Body of pancreas (tissue), 4 donors: ENCODE results near the gene SETD1A. TPM values are rescaled to one million over a fixed set of nuclear protein-coding genes. Genes with fewer than 3 reads are reported as not detected.

Source experiments
- ATAC-seq: fragments of 150-250 bp; one replicate; pipeline ENCODE4 v1.9.1; 2016
- DNase-seq, 4 donors: peaks; one replicate each; pipeline ENCODE4 v3.0.0-alpha.2; 2019
- H3K27ac ChIP-seq, 4 donors: fragments of 200-600 bp; sonication (generic); 1 replicate in 3 of 4; 2 replicates in 1 of 4; pipeline versions ENCODE4 v1.5.1 to v1.6.1; 2016 to 2019; ENCODE audit warnings: mild to moderate bottlenecking in 1 of 4, mixed read lengths in 1 of 4, moderate library complexity in 1 of 4
- H3K27me3 ChIP-seq, 2 donors: fragments of 200-600 bp; sonication (generic); one replicate each; pipeline ENCODE4 v1.6.0; 2016; ENCODE audit warnings: mild to moderate bottlenecking in 1 of 2
- H3K36me3 ChIP-seq, 2 donors: fragments of 200-600 bp; sonication (generic); replicated peaks in 1 of 2; 2 replicates each; pipeline ENCODE4 v1.5.1; 2016; ENCODE audit warnings: low read depth in 2 of 2; ENCODE audit not compliant: insufficient read depth in 1 of 2
- H3K4me1 ChIP-seq: fragments of 200-600 bp; sonication (generic); one replicate; pipeline ENCODE4 v1.6.0; 2016
- H3K4me3 ChIP-seq, 2 donors: fragments of 200-600 bp; sonication (generic); 1 replicate in 1 of 2; 2 replicates in 1 of 2; pipeline ENCODE4 v1.5.1; 2016 to 2019
- H3K9me3 ChIP-seq, 3 donors: fragments of 200-600 bp; sonication (generic); 1 replicate in 2 of 3; 2 replicates in 1 of 3; pipeline ENCODE4 v1.5.1; 2016
- POLR2A ChIP-seq, 3 donors: fragments of 450-650 bp; IDR thresholded peaks; one replicate each; pipeline ENCODE4 v1.6.1; 2016; ENCODE audit warnings: antibody characterized with exemption in 3 of 3, mild to moderate bottlenecking in 2 of 3
- WGBS, 2 donors: methylation state at CpG; one replicate each; pipeline ENCODE4 v1.1.5; 2017; 5-methylcytosine and 5-hydroxymethylcytosine counted together
- intact Hi-C: fragments of 100-400 bp; cut with DNase I; formaldehyde crosslinking; loops from one replicate; pipeline ENCODE4 v1.15.1; 2023
- total RNA-seq, 2 donors: library from RNA; depleted of rRNA; stranded (reverse); fragments of >200 nt; gene quantifications; one replicate each; pipeline ENCODE4 v1.1.0, GENCODE V29; 2016
- TF ChIP-seq, protein P1 (sequence below), 7 experiments: fragments of 450-650 bp in 4 of 7; fragments of 200-600 bp in 3 of 7; sonication (generic) in 3 of 7; IDR thresholded peaks; one replicate each; pipeline ENCODE4 v1.5.1; 2016 to 2019; ENCODE audit warnings: antibody characterized with exemption in 7 of 7

Gene SETD1A
- total RNA-seq, 2 donors from 2014 or later: 4.7 to 10.9 TPM

DNA sequence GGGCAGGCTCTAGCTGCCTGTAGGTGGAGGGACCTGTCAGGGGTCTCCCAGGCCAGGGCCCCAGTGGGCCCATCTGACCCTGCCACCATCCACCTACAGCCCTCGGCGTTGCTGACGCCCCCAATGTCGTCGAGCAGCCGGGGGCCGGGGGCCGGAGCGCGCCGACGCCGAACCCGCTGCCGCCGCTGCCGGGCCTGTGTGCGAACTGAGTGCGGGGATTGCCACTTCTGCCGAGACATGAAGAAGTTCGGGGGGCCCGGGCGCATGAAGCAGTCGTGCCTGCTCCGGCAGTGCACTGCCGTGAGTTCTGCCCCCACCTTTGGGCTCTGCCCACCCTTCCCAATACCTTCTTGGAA lies 31.9 kb upstream of the SETD1A start:
- WGBS, 2 donors: 87 to 90% methylated on average over 3 to 26 of the region's 26 CpGs
- no peaks in the 10 kb centered on the region for H3K27me3 ChIP-seq
- ATAC-seq (no peak), DNase-seq (no peak)
- intact Hi-C loops: no loop called here
- H3K27ac ChIP-seq: no peak overlapping the region
- H3K4me3 ChIP-seq: no peak overlapping the region
- TF ChIP-seq, protein P1, sequence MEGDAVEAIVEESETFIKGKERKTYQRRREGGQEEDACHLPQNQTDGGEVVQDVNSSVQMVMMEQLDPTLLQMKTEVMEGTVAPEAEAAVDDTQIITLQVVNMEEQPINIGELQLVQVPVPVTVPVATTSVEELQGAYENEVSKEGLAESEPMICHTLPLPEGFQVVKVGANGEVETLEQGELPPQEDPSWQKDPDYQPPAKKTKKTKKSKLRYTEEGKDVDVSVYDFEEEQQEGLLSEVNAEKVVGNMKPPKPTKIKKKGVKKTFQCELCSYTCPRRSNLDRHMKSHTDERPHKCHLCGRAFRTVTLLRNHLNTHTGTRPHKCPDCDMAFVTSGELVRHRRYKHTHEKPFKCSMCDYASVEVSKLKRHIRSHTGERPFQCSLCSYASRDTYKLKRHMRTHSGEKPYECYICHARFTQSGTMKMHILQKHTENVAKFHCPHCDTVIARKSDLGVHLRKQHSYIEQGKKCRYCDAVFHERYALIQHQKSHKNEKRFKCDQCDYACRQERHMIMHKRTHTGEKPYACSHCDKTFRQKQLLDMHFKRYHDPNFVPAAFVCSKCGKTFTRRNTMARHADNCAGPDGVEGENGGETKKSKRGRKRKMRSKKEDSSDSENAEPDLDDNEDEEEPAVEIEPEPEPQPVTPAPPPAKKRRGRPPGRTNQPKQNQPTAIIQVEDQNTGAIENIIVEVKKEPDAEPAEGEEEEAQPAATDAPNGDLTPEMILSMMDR (IDR thresholded peaks at IDR 0.05): no peak
- TF ChIP-seq POLR2A (IDR thresholded peaks at IDR 0.05): no peak
- H3K9me3 ChIP-seq: no peaks in the 10 kb centered on the region
- peaks cover 20% of the 10 kb centered on the region for H3K4me1 ChIP-seq
- no peaks in the 10 kb centered on the region for H3K36me3 ChIP-seq

DNA sequence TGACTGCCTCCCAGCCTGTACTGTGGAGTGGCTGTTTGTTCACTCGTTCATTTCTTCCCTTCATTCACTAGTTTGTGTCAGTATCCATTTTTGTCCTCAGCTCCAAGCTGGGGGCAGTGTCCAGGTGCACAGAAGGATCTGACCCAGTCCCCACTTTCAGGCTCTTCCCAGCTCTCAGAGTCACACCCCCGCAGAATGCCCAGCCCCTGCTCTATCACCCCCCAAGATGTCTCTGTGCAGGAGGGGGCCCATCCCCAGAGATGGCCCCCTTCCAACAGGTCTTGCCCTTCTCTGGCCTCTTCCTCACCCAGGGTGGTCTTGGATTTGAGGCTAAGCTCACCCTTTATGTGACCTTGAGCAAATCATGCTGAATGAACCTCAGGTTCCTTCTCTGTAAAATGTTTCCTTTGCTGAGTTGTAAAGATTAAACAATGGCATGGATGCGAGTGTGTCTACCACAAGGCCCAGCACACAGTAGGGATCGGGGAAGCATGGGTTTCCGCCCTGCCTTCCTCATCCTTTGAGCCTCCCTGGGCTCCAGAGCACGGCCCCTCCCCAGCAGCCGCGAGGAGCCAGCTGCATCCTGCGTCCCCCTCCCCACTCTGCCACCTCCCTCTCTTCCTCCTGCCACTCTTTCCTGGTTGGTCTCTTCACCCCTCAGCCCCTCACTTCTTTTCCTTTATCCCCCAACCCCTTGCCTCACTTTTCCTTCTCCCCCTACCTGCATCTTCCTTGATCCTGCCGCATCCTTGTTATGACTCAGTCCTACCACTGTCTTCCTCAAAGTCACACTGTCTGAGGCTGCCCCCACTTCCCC lies 31.4 kb upstream of the SETD1A start:
- H3K4me3 ChIP-seq: no peak overlapping the region
- WGBS, 2 donors: 68 to 74% methylated on average over 10 of the region's 10 CpGs
- ATAC-seq: no peak
- H3K9me3 ChIP-seq: no peaks in the 10 kb centered on the region
- intact Hi-C loops: no loop called here
- H3K4me1 ChIP-seq: peaks cover 18% of the 10 kb centered on the region
- H3K36me3 ChIP-seq: peaks cover 0 to 2% of the 10 kb centered on the region in 2 donors
- H3K27ac ChIP-seq: no peak overlapping the region
- TF ChIP-seq, protein P1 (IDR thresholded peaks at IDR 0.05): no peak
- TF ChIP-seq POLR2A (IDR thresholded peaks at IDR 0.05): no peak
- DNase-seq: no peak
- H3K27me3 ChIP-seq: no peaks in the 10 kb centered on the region

DNA sequence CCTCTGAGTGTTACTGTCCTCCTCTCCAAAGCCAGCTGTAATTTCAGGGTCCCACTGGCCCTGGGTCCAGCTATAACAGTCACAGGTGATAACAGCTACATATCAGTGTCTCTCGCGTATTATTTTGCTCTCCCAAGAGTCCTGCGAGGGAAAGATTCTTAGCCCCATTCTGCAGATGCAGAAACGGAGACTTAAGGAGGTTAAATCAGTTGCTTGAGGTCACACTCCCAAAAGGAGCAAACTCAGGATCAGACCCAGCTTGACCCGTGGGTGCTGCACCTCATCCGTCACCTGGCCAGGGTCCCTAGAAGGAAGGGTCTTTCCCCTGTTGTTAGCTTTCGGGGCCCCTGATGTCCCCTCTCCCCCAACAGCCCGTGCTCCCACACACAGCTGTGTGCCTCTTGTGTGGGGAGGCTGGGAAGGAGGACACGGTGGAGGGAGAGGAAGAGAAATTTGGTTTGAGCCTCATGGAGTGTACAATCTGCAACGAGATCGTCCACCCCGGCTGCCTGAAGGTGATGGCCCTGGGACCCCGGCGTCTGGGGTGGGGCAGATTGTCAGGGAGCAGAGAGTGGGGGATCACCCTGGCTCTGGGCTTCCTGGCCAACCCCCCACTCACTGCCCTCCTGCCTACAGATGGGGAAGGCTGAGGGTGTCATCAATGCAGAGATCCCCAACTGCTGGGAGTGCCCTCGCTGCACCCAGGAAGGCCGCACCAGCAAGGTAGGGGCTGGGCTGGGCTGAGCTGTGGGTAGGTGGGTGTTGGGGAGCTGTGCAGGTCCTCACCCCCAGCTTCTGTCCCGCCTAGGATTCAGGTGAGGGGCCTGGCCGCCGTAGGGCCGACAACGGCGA lies 30.4 kb upstream of the SETD1A start:
- Histone ChIP-seq H3K9me3 (no peaks in the 10 kb centered on the region), H3K4me3 (no peak overlapping the region), H3K36me3 (peaks cover 0 to 4% of the 10 kb centered on the region in 2 donors), H3K27ac (no peak overlapping the region), H3K27me3 (no peaks in the 10 kb centered on the region), H3K4me1 (peaks cover 14% of the 10 kb centered on the region)
- intact Hi-C loops: no loop called here
- TF ChIP-seq, protein P1 (IDR thresholded peaks at IDR 0.05): no peak
- no peak for TF ChIP-seq POLR2A (IDR thresholded peaks at IDR 0.05)
- no peak for DNase-seq
- WGBS, 2 donors: 85 to 88% methylated on average over 5 to 20 of the region's 22 CpGs
- ATAC-seq: no peak

DNA sequence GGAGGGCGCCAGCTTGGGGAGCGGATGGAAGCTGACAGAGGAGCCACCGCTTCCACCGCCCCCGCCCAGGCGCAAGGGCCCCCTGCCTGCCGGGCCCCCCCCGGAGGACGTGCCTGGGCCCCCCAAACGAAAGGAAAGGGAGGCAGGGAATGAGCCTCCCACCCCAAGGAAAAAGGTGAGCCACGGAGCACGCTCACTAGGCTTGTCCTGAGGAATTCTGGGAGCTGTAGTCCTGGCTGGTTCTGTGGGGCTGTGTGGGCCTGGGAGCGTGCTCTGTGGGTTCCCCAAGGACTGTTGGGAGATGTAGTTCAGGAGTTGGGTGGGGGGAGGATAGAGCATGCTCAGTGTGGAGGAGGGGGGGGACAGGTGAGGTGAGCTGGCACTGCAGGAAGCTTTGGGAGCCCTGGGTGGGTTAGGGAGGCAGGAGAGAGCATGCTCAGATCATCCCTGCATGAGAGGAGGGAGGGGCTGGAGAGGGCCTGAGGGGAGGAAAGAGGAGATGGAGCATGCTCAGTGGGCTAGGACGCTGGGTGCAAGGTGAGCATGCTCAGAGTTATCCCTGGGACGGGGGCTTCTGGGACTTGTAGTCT lies 29.7 kb upstream of the SETD1A start:
- ATAC-seq (no peak), DNase-seq (peak; percentile 49 to 71 (median 58))
- Histone ChIP-seq H3K4me3 (no peak overlapping the region), H3K36me3 (peaks cover 0 to 4% of the 10 kb centered on the region in 2 donors), H3K27me3 (no peaks in the 10 kb centered on the region), H3K9me3 (no peaks in the 10 kb centered on the region), H3K4me1 (peaks cover 14% of the 10 kb centered on the region), H3K27ac (no peak overlapping the region)
- intact Hi-C loops: no loop called here
- WGBS, 2 donors: 53 to 84% methylated on average over 7 to 13 of the region's 15 CpGs
- TF ChIP-seq, protein P1 (IDR thresholded peaks at IDR 0.05): no peak
- no peak for TF ChIP-seq POLR2A (IDR thresholded peaks at IDR 0.05)
